OCI-LY7 (cell line): Measurements from ENCODE around the gene MTM1.

Experiments used
- EZH2phosphoT487 ChIP-seq: fragments of 200-600 bp; sonication (generic); IDR thresholded peaks from 2 replicates; pipeline ENCODE4 v1.6.1; 2018; ENCODE audit warnings: low read depth, borderline replicate concordance, mild to moderate bottlenecking, mixed run types, antibody characterized with exemption, low read length, moderate library complexity, mixed read lengths
- TF ChIP-seq, protein P1 (sequence below): fragments of 200-600 bp; sonication (generic); conservative IDR thresholded peaks from 2 replicates; pipeline ENCODE4 v1.5.1; 2014; ENCODE audit warnings: mild to moderate bottlenecking, antibody characterized with exemption, low read length, moderate library complexity, mixed read lengths

DNA sequence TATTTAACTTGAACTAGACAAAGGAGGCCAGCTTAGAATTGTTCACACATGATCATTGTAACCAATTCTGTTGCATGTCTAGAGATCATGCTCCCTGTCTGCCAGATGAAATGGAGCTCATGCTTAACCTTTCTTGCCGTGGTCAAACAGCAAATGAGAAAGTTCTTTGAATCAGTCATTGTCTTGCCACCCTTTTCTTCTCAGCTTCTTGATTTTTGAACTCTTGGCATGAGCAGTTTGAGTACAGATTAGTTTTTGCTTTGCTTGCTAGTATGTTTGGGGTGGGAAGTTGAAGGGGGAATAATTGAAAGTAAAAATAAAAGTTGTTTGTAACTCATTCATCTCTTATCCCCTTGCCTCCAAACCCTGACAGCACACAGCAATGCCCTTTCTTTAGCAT lies 4.7 kb downstream of the MTM1 start:
- TF ChIP-seq, protein P1, sequence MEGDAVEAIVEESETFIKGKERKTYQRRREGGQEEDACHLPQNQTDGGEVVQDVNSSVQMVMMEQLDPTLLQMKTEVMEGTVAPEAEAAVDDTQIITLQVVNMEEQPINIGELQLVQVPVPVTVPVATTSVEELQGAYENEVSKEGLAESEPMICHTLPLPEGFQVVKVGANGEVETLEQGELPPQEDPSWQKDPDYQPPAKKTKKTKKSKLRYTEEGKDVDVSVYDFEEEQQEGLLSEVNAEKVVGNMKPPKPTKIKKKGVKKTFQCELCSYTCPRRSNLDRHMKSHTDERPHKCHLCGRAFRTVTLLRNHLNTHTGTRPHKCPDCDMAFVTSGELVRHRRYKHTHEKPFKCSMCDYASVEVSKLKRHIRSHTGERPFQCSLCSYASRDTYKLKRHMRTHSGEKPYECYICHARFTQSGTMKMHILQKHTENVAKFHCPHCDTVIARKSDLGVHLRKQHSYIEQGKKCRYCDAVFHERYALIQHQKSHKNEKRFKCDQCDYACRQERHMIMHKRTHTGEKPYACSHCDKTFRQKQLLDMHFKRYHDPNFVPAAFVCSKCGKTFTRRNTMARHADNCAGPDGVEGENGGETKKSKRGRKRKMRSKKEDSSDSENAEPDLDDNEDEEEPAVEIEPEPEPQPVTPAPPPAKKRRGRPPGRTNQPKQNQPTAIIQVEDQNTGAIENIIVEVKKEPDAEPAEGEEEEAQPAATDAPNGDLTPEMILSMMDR = no peak
- no peak for TF ChIP-seq EZH2phosphoT487
